Upper lobe of left lung (tissue), 4 donors: ENCODE results near the gene EVC2.

Experiments
- CTCF ChIP-seq, 6 experiments: fragments of 450-650 bp in 4 of 6; fragments of 200-600 bp in 2 of 6; sonication (generic) in 2 of 6; IDR thresholded peaks; one replicate each; pipeline ENCODE4 v1.5.1; 2016 to 2019; ENCODE audit warnings: antibody characterized with exemption in 6 of 6
- POLR2A ChIP-seq, 4 donors: fragments of 450-650 bp; IDR thresholded peaks; one replicate each; pipeline ENCODE4 v1.5.1; 2016 to 2017; ENCODE audit warnings: antibody characterized with exemption in 4 of 4, mild to moderate bottlenecking in 2 of 4
- POLR2AphosphoS5 ChIP-seq, 2 donors: sonication (generic); formaldehyde crosslinking; IDR thresholded peaks; one replicate each; pipeline ENCODE4 v1.5.1; 2017; ENCODE audit warnings: antibody characterized with exemption in 2 of 2

GRCh38 chr4:5719350-5720055 lies 11.1 kb upstream of the EVC2 start:
- no peak for TF ChIP-seq CTCF (IDR thresholded peaks at IDR 0.05)
- no peak for TF ChIP-seq POLR2A (IDR thresholded peaks at IDR 0.05)
- no peak for TF ChIP-seq POLR2AphosphoS5 (IDR thresholded peaks at IDR 0.05)
